ENCODE data around the gene BDH1. TPM values are rescaled to one million over a fixed set of nuclear protein-coding genes. Genes with fewer than 3 reads are reported as not detected.

The BDH1 gene
- total and polyA plus RNA-seq, 2 of the 8 experiments (the other 6 are each of a cell fraction or from before 2014, with no cell fraction given), result 27.2 to 28.1 TPM

DNA sequence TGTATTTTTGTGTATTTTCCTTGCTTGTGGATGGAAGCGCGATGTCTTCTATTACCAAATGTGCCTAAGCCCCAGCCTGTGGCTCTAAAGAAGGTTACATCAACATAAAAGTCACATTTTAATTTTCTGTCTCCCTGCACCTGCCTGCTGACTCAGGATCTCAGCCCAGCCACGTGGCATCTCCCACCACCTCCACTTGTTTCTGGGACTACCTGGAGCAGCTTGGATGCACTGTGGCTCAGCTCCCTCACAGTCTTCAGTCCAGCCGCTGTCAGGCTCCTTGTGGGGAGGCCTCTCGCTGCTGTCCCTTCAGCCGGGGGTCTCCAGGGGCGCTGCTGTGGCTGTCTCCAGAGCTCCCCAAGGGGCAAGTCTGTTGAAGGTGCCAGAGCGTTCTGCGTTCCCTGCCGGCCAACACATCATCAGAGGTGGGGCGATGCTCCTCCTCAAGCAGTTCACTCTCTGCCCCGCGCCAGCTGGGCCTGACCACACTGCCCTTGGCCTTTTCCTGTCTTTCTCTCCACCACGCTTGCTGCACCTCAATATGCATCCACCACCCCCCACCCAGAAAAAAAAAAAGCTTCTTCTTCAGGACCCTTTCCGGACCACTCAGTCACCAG lies 47.7 kb upstream of the BDH1 start:
- H3K27me3 ChIP-seq (replicated peaks in 1 of 4; ENCODE audit: control insufficient read depth in 3 of 4, extremely low read depth in 1 of 4, insufficient read depth in 3 of 4, low read length in 3 of 4), result no peaks in the 10 kb centered on the region
- no peak overlapping the region for H3K4me2 ChIP-seq (ENCODE audit: insufficient read depth in 1 of 2, low read depth in 2 of 2, low read length in 2 of 2)
- no peak for DNase-seq (ENCODE audit: low read depth in 1 of 2, low spot score in 2 of 2)
- H2BK12ac ChIP-seq (ENCODE audit: low read depth, low read length), result no peak overlapping the region
- POLR2A ChIA-PET (ENCODE audit: partially characterized antibody), result interaction anchor here (1.0 kb wide), 1 partner anchor 47 kb away, joined by 3 read pairs; no protein-coding TSS in a partner anchor
- CTCF ChIA-PET (ENCODE audit: partially characterized antibody), result interaction anchor here (1.0 to 1.5 kb wide), 3 partner anchors 26 to 149 kb away, joined by 3 read pairs; no protein-coding TSS in a partner anchor
- no peak overlapping the region for H2BK15ac ChIP-seq (ENCODE audit: low read length)
- TF ChIP-seq CBX5 (IDR thresholded peaks at IDR 0.05; ENCODE audit: low read depth, low read length), result no peak
- TF ChIP-seq TEAD4 (IDR thresholded peaks at IDR 0.05; ENCODE audit: low read depth, low read length), result no peak
- no peak for TF ChIP-seq NANOG (IDR thresholded peaks at IDR 0.05; ENCODE audit: insufficient read depth, low read depth, low read length, poor library complexity, severe bottlenecking)
- no peak for TF ChIP-seq FOSL1 (IDR thresholded peaks at IDR 0.05; ENCODE audit: insufficient read depth, low read depth, low read length)
- TF ChIP-seq ZNF274 (IDR thresholded peaks at IDR 0.05; ENCODE audit: borderline replicate concordance, extremely low read depth, low read length), result no peak
- no peak for TF ChIP-seq EZH2 (IDR thresholded peaks at IDR 0.05; ENCODE audit: low read depth, low read length, severe bottlenecking)
- no peak for TF ChIP-seq CHD2 (IDR thresholded peaks at IDR 0.05; ENCODE audit: low read length)
- H3K18ac ChIP-seq (ENCODE audit: extremely low read depth, low read length), result no peak overlapping the region
- no peak overlapping the region for H3K23ac ChIP-seq (ENCODE audit: insufficient read length)
- H3K79me2 ChIP-seq (ENCODE audit: control insufficient read depth in 1 of 2, insufficient read depth in 2 of 2, low read length in 2 of 2), result no peaks in the 10 kb centered on the region
- 97% methylated on average over 15 of the region's 15 CpGs; no CpG with 5 or more reads in 1 of the 2 experiments for WGBS, 2 experiments (ENCODE audit: extremely low coverage in 1 of 2, insufficient coverage in 1 of 2, insufficient read length in 1 of 2, insufficient replicate concordance in 2 of 2, low coverage in 1 of 2, low lambda C conversion rate in 2 of 2, missing lambda C conversion rate in 1 of 2)
- no peak overlapping the region for H2AK5ac ChIP-seq (ENCODE audit: low read depth, low read length)
- H4K5ac ChIP-seq (ENCODE audit: insufficient read length, low read depth, low read length), result no peak overlapping the region
- H3K9me3 ChIP-seq (ENCODE audit: insufficient read depth in 2 of 2, low read depth in 1 of 2, low read length in 1 of 2), result peaks cover 6 to 17% of the 10 kb centered on the region in 2 experiments; a peak in 2 of 4 replicates
- H2AFZ ChIP-seq (ENCODE audit: low read length), result no peak overlapping the region
- no peak overlapping the region for H2BK20ac ChIP-seq (ENCODE audit: low read length)
- no peak overlapping the region for H3K27ac ChIP-seq (ENCODE audit: low read depth, low read length)
- H3K4ac ChIP-seq (replicated peaks; ENCODE audit: insufficient read length, low read depth, low read length), result no peak overlapping the region
- H4K8ac ChIP-seq (ENCODE audit: extremely low read depth, insufficient read depth, low read length), result no peak overlapping the region; the same call in 1 of the 2 replicates
- no peaks in the 10 kb centered on the region for H3K79me1 ChIP-seq (ENCODE audit: low read depth, low read length)
- peaks cover 0 to 5% (median 2%) of the 10 kb centered on the region in 4 experiments; a peak in 2 of 7 replicates for H3K4me1 ChIP-seq (replicated peaks in 1 of 4; ENCODE audit: control insufficient read depth in 3 of 4, insufficient read depth in 4 of 4, low read length in 3 of 4)
- no peak overlapping the region for H2BK5ac ChIP-seq (ENCODE audit: low read depth, low read length)
- FAIRE-seq, result no peak
- H2BK120ac ChIP-seq (replicated peaks; ENCODE audit: low read depth, low read length), result no peak overlapping the region
- H3K36me3 ChIP-seq (ENCODE audit: control insufficient read depth in 2 of 4, insufficient read depth in 4 of 4, low read length in 3 of 4), result peaks cover 0 to 16% (median 8%) of the 10 kb centered on the region in 4 experiments; a peak in 6 of 8 replicates
- no peak overlapping the region for H3K9ac ChIP-seq (replicated peaks in 1 of 4; ENCODE audit: extremely low read depth in 1 of 4, low read depth in 3 of 4, low read length in 3 of 4)
- no peak overlapping the region for H4K91ac ChIP-seq (replicated peaks; ENCODE audit: insufficient read length, low read length)
- no peak overlapping the region for H3K56ac ChIP-seq (replicated peaks; ENCODE audit: insufficient read length, low read depth, low read length)
- no peak overlapping the region for H3K14ac ChIP-seq (ENCODE audit: insufficient read length)
- H3K4me3 ChIP-seq (ENCODE audit: extremely low read depth in 1 of 4, insufficient read depth in 2 of 4, low read depth in 3 of 4, low read length in 4 of 4), result no peak overlapping the region
- H3K23me2 ChIP-seq (ENCODE audit: low read depth, low read length), result no peaks in the 10 kb centered on the region
- H4K20me1 ChIP-seq (replicated peaks in 1 of 2; ENCODE audit: control insufficient read depth in 1 of 2, insufficient read depth in 2 of 2, low read length in 2 of 2), result no peaks in the 10 kb centered on the region
